ENCODE data around the gene ST6GALNAC4.
"Not testable (repeated sequence)": the region's sequence is repeated elsewhere in the genome, so short reads cannot be mapped to it uniquely, and the experiment has no call there.

Gene ST6GALNAC4

DNA sequence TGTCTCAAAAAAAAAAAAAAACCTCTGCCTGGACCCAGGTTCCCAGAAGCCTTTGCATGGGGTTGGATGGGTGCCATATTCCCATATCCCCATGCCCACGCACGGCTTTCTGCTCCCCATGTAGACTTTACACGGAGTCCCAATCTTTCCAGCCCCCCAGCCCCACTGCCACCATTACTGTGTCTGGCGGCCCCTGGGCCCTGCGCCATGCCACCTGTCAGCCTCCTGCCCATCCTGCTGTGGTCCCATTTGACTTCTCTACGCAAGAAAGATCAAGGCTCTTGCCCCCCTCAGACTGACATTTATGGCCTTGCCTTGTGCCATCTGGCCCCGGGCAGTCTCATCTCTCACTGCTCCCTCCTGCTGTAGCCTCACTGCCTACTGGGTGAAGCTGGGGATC is 32.9 kb downstream of the ST6GALNAC4 start:
- ATAC-seq (ENCODE audit: low read depth) (no peak), DNase-seq (ENCODE audit: low spot score) (no peak)
- no peak for TF ChIP-seq CTCF (IDR thresholded peaks at IDR 0.05; ENCODE audit: poor library complexity, severe bottlenecking)
- no peaks in the 10 kb centered on the region for H3K27me3 ChIP-seq (ENCODE audit: insufficient read depth, poor library complexity, severe bottlenecking)
- peaks cover 15% of the 10 kb centered on the region for H3K36me3 ChIP-seq (ENCODE audit: low read depth)
- no peaks in the 10 kb centered on the region for H3K9me3 ChIP-seq (ENCODE audit: severe bottlenecking)
- H3K4me1 ChIP-seq (ENCODE audit: insufficient read depth, poor library complexity, severe bottlenecking): no peaks in the 10 kb centered on the region
- no peak overlapping the region for H3K4me3 ChIP-seq (ENCODE audit: severe bottlenecking)
- no peak overlapping the region for H3K27ac ChIP-seq (ENCODE audit: poor library complexity, severe bottlenecking)

GRCh38 chr9:127881715-127882114 is 35.1 kb downstream of the ST6GALNAC4 start:
- not testable (repeated sequence) for H3K27ac ChIP-seq (ENCODE audit: poor library complexity, severe bottlenecking); H3K4me3 ChIP-seq (ENCODE audit: severe bottlenecking); ATAC-seq (ENCODE audit: low read depth); H3K4me1 ChIP-seq (ENCODE audit: insufficient read depth, poor library complexity, severe bottlenecking); H3K27me3 ChIP-seq (ENCODE audit: insufficient read depth, poor library complexity, severe bottlenecking); DNase-seq (ENCODE audit: low spot score); H3K36me3 ChIP-seq (ENCODE audit: low read depth); H3K9me3 ChIP-seq (ENCODE audit: severe bottlenecking)

DNA sequence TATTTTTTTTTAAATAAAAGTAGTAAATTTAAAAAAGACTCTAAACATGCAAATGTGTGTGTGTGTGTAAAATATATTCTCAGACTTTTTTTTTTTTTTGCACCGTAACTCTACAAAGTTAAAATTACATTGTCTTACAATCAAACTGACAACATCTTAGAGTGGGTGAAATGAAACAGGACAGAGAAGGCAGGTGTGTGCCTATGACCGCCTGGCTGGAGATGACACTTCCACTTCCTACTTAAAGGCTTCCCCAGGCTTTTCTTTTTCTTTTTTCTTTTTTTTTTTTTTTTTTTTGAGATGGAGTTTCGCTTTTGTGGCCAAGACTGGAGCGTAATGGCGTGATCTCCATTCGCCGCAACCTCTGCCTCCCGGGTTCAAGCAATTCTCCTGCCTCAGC is 36.7 kb downstream of the ST6GALNAC4 start:
- no peaks in the 10 kb centered on the region for H3K9me3 ChIP-seq (ENCODE audit: severe bottlenecking)
- no peaks in the 10 kb centered on the region for H3K27me3 ChIP-seq (ENCODE audit: insufficient read depth, poor library complexity, severe bottlenecking)
- DNase-seq (ENCODE audit: low spot score) (no peak), ATAC-seq (ENCODE audit: low read depth) (no peak)
- no peak for TF ChIP-seq CTCF (IDR thresholded peaks at IDR 0.05; ENCODE audit: poor library complexity, severe bottlenecking)
- no peaks in the 10 kb centered on the region for H3K4me1 ChIP-seq (ENCODE audit: insufficient read depth, poor library complexity, severe bottlenecking)
- H3K36me3 ChIP-seq (ENCODE audit: low read depth): no peaks in the 10 kb centered on the region
- H3K27ac ChIP-seq (ENCODE audit: poor library complexity, severe bottlenecking): no peak overlapping the region
- H3K4me3 ChIP-seq (ENCODE audit: severe bottlenecking): no peak overlapping the region

DNA sequence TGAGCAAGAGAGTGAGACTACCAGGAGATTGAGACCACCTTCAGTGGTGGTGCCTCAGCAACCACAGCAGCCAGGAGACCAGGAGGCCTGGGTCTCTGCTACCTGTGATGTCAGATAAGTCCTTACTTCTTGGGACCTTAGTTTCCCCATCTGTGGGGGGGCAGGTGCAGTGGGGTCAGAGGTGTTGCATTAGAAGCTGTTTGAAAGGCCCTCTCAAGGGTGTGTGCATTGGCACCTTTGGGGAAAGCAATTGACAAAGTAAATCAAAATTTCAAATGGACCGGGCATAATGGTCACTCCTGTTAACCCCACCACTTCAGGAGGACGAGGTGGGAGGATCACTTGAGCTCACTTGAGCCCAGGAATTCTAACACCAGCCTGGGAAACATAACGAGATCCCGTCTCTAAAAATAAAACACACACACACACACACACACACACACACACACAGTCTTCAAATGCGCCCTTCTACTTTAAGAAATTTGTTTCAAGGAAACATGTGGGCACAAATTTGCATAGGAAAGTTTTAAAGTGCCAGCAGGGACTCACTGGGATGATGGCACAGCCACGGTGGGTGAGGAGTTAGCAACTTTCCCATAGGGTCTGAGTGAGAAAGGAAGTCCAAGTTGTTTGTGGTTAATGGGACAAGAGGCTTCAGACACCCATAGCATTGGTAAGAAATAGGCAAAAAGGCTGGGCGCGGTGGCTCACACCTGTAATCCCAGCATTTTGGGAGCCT is 38.0 kb downstream of the ST6GALNAC4 start:
- ATAC-seq (ENCODE audit: low read depth): no peak
- Histone ChIP-seq H3K27ac (ENCODE audit: poor library complexity, severe bottlenecking) (no peak overlapping the region), H3K9me3 (ENCODE audit: severe bottlenecking) (no peaks in the 10 kb centered on the region), H3K4me3 (ENCODE audit: severe bottlenecking) (no peak overlapping the region), H3K27me3 (ENCODE audit: insufficient read depth, poor library complexity, severe bottlenecking) (no peaks in the 10 kb centered on the region), H3K4me1 (ENCODE audit: insufficient read depth, poor library complexity, severe bottlenecking) (peaks cover 11% of the 10 kb centered on the region), H3K36me3 (ENCODE audit: low read depth) (no peaks in the 10 kb centered on the region)
- no peak for DNase-seq (ENCODE audit: low spot score)
- no peak for TF ChIP-seq CTCF (IDR thresholded peaks at IDR 0.05; ENCODE audit: poor library complexity, severe bottlenecking)

DNA sequence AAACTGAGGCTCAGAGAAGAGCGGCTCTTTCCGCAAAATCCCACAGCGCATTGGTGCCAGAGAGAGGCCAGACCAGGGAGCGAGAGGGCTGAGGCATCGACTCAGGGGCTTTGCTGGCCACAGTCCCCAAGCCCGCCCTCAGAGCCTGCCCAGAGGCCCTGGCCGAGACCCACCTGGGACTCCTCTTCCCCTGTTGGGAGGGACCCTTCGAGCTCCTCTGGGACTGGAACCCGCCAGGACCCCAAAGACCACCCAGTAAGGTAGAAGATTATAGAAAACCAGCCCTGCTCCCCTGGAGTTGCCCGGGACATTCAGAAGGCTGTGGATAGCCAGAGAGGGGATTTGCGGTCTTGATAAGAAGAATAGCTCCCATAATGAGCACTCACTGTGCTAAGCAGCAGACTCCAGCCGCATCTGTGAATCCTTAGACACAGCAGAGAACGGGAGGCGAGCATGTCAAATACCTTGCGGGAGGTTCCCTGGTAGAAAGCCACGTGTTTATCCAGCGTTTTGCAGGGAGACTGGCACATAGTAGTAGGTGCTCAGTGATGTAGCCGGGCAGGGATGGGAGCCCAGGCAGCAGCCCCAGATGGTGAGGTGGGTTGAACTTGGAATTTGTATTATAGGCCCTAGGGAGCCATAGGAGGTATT is 38.7 kb downstream of the ST6GALNAC4 start:
- ATAC-seq (ENCODE audit: low read depth) (no peak), DNase-seq (ENCODE audit: low spot score) (peak; percentile 49)
- no peaks in the 10 kb centered on the region for H3K36me3 ChIP-seq (ENCODE audit: low read depth)
- H3K4me3 ChIP-seq (ENCODE audit: severe bottlenecking): peak overlapping the region; percentile 27
- peaks cover 11% of the 10 kb centered on the region for H3K4me1 ChIP-seq (ENCODE audit: insufficient read depth, poor library complexity, severe bottlenecking)
- TF ChIP-seq CTCF (IDR thresholded peaks at IDR 0.05; ENCODE audit: poor library complexity, severe bottlenecking): no peak
- no peaks in the 10 kb centered on the region for H3K27me3 ChIP-seq (ENCODE audit: insufficient read depth, poor library complexity, severe bottlenecking)
- no peaks in the 10 kb centered on the region for H3K9me3 ChIP-seq (ENCODE audit: severe bottlenecking)
- H3K27ac ChIP-seq (ENCODE audit: poor library complexity, severe bottlenecking): peak overlapping the region; percentile 37

Data from RWPE2 (cell line).